Medulla oblongata (tissue), 1 donor: ENCODE data around the gene PLEKHH1.
"Not testable (repeated sequence)": the region's sequence is repeated elsewhere in the genome, so short reads cannot be mapped to it uniquely, and the experiment has no call there.

Experiments used
- DNase-seq: peaks from one replicate; pipeline ENCODE4 v3.0.0-alpha.2; 2015; ENCODE audit errors: extremely low spot score

Gene PLEKHH1

GRCh38 chr14:67626131-67626530 is 93.0 kb downstream of the PLEKHH1 start:
- DNase-seq: not testable (repeated sequence)

- no peak for DNase-seq
These were observed 94.4 kb downstream of the PLEKHH1 start for GRCh38 chr14:67627519-67627918.

- DNase-seq: no peak
These were observed 97.1 kb downstream of the PLEKHH1 start for GRCh38 chr14:67630186-67630585.

GRCh38 chr14:67630938-67631337 is 97.8 kb downstream of the PLEKHH1 start:
- DNase-seq: no peak

GRCh38 chr14:67633451-67634147 is 100.5 kb downstream of the PLEKHH1 start:
- DNase-seq: no peak

- no peak for DNase-seq
These were observed 103.3 kb downstream of the PLEKHH1 start for GRCh38 chr14:67636361-67636919.

GRCh38 chr14:67638642-67639041 is 105.6 kb downstream of the PLEKHH1 start:
- DNase-seq: no peak
